ENCODE measurements around the gene C22orf31.
A peak's percentile ranks its signal among the peaks of the same experiment; 100 is the strongest.

Gene C22orf31

GRCh38 chr22:29080106-29080975 is 18.7 kb upstream of the C22orf31 start:
- DNase-seq: peak; percentile 53

DNA sequence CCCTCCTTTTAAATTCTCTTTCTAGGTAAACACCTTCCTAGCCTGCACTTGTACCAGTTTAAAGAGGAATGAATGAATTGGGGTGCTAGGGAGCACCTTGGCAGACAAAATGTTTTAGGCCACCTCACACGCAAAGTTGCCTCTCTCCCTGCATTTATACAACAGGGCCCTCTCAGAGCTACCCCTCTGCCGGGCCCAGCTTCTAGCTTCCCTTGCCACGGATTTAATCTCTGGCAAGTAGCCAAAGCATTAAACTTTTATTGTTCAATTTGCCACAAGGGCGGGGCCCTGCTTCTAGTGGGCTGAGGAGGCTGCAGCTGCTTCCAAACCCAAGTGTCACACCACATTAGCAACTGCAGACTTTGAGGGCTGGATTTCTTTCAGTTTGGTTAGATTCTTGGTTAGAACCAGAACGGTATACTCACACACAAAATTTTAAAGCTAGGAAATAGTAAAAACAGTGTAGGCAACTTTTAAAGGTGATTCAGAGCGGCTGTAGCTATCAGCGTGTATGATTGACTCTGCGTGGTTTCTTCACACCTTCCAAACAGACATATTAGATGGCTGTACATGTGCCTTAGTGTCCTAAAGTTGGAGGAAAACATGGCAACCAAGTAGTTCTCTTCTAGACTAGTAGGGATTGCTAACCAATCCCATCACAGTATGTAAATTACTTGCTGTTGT is 17.7 kb upstream of the C22orf31 start:
- peak; percentile 62 for DNase-seq

DNA sequence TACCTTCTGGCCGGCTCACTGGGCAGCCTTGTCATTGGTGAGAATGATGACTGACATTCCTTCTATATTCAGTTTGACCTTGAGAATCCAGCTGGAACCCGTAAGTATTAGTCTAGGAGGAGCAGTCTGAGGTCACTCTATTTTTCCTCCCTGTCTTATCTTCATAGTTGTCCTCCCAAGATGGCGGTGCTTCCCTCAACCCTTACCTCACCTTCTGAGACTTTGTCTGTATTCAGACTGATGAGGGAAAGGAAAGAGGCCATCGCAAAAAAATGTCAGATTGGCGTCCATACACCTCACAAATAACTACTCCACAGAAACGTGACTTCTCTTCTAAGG is 17.2 kb upstream of the C22orf31 start:
- no peak for DNase-seq

DNA sequence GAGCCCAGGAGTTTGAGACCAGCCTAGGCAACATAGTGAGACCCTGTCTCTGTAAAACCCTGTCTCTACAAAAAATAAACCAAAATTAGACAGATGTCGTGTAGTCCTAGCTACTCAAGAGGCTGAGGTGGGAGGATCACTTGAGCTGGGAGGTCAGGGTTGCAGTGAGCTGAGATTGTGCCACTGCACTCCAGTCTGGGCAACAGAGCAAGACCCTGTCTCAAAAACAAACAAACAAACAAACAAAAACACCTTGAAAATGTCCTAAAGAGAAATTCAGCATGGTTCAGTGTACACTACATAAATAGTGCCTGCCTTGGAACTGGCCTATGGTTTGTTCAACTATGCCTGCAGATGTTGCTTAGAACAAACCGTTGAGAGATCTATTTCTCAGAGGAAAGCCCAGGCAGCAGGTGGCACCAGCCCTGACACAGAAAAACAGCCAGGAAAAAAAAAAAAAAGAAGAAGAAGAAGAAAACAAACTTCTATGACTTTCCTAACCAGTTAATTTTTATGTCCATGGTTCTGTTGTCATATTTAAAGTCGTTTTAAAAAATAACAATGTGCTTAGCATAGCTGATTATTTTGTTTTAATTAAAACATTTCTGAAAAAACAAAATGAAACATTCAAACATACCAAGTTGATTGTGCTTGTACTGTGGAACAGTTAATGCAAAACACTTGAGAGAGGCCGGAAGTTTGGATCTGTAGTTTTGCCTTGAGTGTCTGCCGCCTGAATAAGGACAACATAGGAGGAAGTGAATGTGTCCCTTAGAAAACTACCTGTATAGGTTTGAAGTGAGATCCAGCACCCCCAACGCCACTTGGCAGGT is 16.6 kb upstream of the C22orf31 start:
- no peak for DNase-seq

DNA sequence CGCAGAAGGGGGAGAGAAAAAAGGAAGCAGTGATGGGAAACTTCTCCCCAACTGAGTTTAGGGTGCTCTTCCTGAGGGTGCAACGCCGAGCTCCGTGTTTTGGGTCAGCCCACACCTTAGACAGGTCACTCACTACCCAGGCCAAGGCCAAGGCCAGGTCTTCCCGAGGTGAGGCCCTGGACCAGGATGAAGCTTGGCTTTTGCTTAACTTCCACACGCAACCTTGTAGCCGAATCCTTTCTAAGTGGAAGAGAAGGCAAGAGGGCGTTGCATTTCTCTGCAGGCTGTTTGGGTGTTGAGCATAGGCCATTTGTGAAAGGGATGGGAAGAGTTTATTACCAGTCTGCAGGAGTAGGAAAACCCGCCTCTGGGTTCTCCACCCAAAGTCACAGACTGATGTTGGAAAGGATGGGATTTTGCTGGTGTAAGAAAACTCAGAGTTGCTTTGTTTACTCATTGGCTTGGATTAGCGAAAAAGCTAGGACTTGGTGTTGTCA is 12.7 kb upstream of the C22orf31 start:
- DNase-seq: no peak

DNA sequence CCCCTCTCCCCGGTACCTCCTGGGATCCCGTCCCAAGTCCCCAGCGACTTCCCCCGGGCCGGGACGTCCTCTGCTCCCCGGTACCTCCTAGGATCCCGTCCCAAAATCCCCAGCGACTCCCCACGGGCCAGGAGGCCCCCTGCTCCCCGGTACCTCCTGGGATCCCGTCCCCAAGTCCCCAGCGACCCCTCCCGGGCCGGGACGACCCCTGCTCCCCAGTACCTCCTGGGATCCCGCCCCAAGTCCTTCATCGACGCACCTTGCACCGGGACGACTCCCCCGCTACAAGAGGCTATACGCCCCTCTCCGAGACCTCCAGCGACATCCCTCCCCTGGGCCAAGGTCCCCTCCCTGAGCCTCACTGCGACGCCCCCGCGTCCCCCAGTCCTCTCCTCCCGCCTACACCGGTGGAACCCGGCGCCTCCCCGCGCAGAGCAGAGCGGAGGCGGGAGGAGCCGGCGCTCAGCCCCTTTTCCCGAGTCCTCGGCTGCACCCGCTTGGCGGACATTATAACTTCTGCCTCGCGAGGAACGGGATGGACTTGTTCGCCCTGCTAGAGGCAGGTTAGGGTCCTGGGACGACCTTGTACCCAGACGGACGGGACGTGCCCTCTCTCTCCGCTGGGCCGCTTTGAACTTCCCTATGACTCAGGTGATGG is 12.1 kb upstream of the C22orf31 start:
- no peak for DNase-seq

GRCh38 chr22:29072979-29073617 is 11.5 kb upstream of the C22orf31 start, which contains the start of gene KREMEN1:
KREMEN1 (plus strand) TSS chr22:29073035; CDS start chr22:29073131, 96 bp downstream.
- no peak for DNase-seq

DNA sequence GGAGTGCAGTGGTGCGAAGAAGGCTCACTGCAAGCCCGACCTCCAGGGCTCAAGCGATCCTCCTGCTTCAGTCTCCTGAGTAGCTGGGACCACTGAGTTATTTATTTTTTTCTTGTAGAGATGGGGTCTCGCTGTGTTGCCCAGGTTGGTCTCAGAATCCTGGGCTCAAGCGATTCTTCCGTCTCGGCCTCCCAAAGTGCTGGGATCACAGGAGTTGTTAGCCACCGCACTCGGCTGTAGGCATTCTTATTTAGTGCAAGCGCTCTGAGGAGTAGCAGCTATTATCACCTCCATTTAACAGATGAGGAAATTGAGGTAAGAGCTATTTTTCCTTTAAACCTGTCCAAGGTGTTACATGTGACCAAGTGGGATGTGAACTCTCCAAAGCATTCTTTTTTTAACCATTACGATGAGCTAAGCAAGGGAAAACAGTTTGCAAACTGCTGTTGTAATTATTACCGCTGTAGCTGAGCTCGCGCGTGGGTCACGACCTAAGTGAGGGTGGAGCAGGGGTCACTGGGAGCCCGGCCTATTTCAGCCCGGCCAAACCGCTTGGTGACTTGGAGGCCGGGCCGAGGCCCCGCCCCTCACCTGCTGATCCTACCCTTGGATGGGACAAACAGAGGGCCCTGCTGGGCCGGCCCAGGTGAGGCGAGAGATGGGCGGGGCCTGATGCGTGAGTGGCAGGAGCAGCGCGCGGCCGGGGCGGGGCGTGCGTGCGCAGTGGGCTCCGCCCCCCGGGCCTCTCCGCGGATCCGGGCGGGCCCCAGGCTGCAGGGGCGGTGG is 10.8 kb upstream of the C22orf31 start:
- DNase-seq: peak; percentile 69

DNA sequence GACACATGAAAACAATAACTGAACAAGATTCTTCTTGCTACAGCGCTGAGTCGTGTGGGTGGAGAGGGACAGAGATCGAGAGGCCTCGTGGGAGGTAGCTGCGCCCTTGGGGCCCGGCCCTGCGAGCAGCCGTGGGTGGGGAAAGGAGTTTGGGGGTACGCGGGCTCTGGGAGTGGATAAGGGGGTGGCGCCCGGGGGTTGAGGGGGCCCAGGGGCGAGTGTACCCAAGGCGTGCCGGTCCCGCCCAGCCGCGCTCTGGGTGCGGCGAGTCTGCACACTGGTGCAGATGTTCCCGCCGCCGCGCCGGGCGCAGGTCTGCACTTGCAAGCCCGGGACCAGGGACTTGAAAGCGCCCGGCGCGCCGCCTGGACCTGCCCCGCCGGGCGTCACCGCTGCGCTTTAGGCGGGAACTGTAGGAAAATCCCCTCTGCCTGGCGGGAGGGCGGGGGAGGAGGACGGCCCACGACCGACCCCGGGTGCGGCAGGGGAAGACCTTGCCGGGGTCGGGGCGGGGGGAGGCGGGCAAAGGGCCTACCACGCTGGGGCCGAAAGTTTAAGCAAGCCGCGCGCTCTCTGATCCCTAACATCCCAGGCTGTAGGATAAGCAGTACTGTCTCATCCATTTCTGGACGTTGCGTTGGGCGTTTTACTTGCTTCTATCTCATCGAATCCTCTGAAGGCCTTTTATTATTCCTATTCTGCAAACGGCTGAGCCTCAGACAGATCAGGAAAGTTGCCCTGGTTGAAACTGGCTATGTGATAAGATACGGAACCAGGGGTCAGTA is 9.8 kb upstream of the C22orf31 start:
- DNase-seq: peak; percentile 15

DNA sequence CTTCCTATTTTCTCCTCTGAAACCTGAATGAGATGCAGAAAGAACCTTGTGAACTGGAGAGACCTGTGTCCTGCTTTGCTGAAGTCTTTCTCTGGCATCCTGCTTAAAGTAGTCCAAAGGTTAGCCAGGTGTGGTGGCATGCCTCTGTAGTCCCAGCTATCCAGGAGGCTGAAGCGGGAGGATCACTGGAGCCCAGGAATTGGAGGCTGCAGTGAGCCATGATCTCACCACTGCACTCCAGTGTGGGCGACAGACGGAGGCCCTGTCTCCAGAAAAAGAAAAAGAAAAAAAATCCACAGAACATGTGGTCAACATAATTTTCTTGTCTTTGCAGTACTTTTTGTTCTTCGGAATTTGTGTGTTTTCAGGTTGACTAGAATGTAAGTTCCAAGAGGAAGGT is 8.9 kb upstream of the C22orf31 start:
- no peak for DNase-seq

- DNase-seq: no peak
These were observed 7.8 kb upstream of the C22orf31 start for GRCh38 chr22:29069463-29069862.

- no peak for DNase-seq
These were observed 4.0 kb upstream of the C22orf31 start for GRCh38 chr22:29065468-29066190.

GRCh38 chr22:29062286-29062821 is 723 bp upstream of the C22orf31 start:
- DNase-seq: no peak

GRCh38 chr22:29060931-29061330 is 700 bp downstream of the C22orf31 start:
- no peak for DNase-seq

DNA sequence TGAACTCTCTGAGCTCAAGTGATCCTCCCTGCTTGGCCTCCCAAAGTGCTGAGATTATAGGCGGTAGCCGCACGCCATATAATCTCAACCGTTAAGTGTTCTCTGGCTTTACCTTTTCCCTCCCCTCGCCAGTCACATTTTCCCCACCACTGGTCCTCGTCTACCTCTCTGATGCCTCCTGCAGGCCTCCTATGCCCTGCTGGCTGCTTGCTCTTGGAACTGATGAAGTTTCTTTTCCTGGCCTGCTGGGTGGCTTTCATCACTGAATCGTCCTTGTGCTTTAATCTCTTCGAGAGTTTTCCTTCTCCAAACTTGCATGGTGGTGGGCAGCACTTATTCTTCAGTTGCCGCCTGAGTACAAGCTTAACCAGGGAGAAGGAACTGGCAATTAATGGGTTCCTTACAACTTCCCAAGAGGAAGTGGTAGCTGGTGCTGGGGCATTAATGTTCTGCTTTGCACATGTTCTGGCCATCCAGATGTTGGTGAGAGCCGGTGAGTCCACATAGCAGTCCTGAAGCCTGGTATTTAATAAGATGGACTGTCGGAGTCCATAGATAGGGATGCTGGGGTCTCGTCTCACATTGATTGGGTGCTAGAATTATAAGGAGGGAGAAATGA is 1.3 kb downstream of the C22orf31 start:
- DNase-seq: no peak

- no peak for DNase-seq
These were observed 5.2 kb downstream of the C22orf31 start for GRCh38 chr22:29056472-29056871.

DNA sequence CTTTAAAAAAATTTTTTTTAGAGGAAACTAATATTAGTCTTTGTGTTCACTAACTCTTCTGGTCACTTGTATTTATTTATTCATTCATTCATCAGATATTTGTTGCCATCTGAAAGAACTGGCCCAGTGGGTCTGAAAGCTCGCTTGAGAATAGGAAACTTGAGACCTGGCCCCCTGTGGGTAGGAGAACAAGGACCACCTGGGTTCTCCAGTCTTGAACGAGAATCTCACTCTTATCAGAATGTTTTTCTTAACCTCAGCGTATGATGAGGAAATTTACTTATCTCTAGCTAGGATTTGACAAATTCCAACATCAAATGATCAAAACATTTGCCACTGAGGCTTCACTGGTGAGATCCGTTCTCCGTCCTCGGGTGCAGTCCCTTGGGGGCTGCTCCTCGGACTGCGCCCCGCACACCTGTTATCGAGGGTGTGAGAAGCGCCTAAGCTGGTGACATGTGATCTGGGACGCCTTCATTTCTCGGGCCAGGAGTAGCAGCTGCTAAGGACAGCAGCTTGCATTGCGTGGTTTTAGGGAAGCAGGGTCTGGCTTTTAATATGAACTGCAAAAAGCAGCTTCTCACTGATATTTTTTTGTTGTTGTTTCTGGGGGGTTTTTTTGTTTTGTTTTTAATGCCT is 6.3 kb downstream of the C22orf31 start:
- no peak for DNase-seq

- no peak for DNase-seq
These were observed 7.3 kb downstream of the C22orf31 start for GRCh38 chr22:29054251-29054767.
